ENCODE measurements around the gene SLC15A3. TPM values are rescaled to one million over a fixed set of nuclear protein-coding genes. Genes with fewer than 3 reads are reported as not detected.
A peak's percentile ranks its signal among the peaks of the same experiment; 100 is the strongest.

The SLC15A3 gene
- total RNA-seq, 4 donors from 2014 or later, result 5.9 to 44.5 (median 28.7) TPM

- intact Hi-C loops (cut with DNase I; ENCODE audit: low total_unique reads), result no loop called here
- H3K4me3 ChIP-seq, result no peak overlapping the region
- H3K9me3 ChIP-seq, result no peaks in the 10 kb centered on the region
- no peak overlapping the region for H3K27ac ChIP-seq
- H3K27me3 ChIP-seq, result no peaks in the 10 kb centered on the region
- DNase-seq, result no peak
- no peaks in the 10 kb centered on the region for H3K36me3 ChIP-seq
- TF ChIP-seq CTCF (IDR thresholded peaks at IDR 0.05) (no peak), POLR2A (IDR thresholded peaks at IDR 0.05) (no peak)
- no peaks in the 10 kb centered on the region for H3K4me1 ChIP-seq
These were observed 18.9 kb upstream of the SLC15A3 start for GRCh38 chr11:60970890-60971289.

- Histone ChIP-seq H3K27me3 (no peaks in the 10 kb centered on the region), H3K4me3 (no peak overlapping the region), H3K36me3 (no peaks in the 10 kb centered on the region), H3K9me3 (no peaks in the 10 kb centered on the region), H3K27ac (no peak overlapping the region), H3K4me1 (no peaks in the 10 kb centered on the region)
- intact Hi-C loops (cut with DNase I; ENCODE audit: low total_unique reads), result no loop called here
- TF ChIP-seq CTCF (IDR thresholded peaks at IDR 0.05), result peak; percentile 68 to 77 (median 72)
- no peak for TF ChIP-seq POLR2A (IDR thresholded peaks at IDR 0.05)
- DNase-seq, result no peak
These were observed 18.4 kb upstream of the SLC15A3 start for GRCh38 chr11:60970369-60970774.

GRCh38 chr11:60968223-60968622 is 16.2 kb upstream of the SLC15A3 start:
- intact Hi-C loops (cut with DNase I; ENCODE audit: low total_unique reads), result no loop called here
- Histone ChIP-seq H3K4me1 (no peaks in the 10 kb centered on the region), H3K27me3 (no peaks in the 10 kb centered on the region), H3K4me3 (no peak overlapping the region), H3K27ac (no peak overlapping the region), H3K9me3 (no peaks in the 10 kb centered on the region), H3K36me3 (no peaks in the 10 kb centered on the region)
- DNase-seq, result no peak
- no peak for TF ChIP-seq POLR2A (IDR thresholded peaks at IDR 0.05)
- no peak for TF ChIP-seq CTCF (IDR thresholded peaks at IDR 0.05)

DNA sequence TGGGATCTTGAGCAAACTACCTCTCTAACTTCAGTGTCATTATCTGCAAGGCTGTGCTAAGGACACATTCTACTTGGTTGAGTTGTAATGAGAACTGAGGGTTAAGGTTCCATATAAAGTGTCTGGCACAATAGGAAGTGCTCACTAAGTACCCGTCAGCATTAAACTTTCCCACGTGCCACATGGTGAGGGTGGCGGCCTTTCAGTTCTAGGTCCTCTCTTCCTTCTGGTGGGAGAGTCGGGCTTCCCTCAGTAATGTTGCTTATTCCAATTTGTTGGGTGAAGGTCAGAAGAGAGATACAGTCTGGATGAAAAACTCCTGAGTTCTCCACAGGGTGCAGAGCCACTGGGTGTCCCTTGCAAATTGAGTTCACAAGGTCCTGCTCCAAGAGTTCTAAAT is 14.9 kb upstream of the SLC15A3 start:
- intact Hi-C loops (cut with DNase I; ENCODE audit: low total_unique reads), result no loop called here
- H3K27ac ChIP-seq, result no peak overlapping the region
- TF ChIP-seq CTCF (IDR thresholded peaks at IDR 0.05) (no peak), POLR2A (IDR thresholded peaks at IDR 0.05) (no peak)
- no peaks in the 10 kb centered on the region for H3K36me3 ChIP-seq
- H3K4me1 ChIP-seq, result no peaks in the 10 kb centered on the region
- H3K27me3 ChIP-seq, result no peaks in the 10 kb centered on the region
- DNase-seq, result no peak
- no peak overlapping the region for H3K4me3 ChIP-seq
- H3K9me3 ChIP-seq, result no peaks in the 10 kb centered on the region

DNA sequence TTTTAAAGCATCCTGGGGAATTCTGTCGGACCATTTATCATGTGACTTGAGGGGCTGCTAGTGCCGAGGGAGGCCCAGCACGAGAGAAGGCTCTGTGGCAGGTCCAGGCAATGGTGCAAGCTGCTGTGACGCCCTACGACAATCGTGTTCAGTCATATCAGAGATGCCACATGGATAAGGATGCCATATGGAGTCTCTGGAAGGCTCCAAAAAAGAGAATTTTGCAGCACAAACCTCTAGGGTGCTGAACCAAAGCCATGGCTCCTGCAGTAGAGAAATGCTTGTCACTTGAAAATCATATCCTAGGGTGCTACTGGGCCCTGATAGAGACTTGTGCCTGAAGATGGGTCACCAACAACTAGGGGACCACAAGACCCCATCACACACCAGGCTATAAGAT is 12.8 kb upstream of the SLC15A3 start:
- no peaks in the 10 kb centered on the region for H3K27me3 ChIP-seq
- no peak overlapping the region for H3K4me3 ChIP-seq
- no peaks in the 10 kb centered on the region for H3K9me3 ChIP-seq
- no peaks in the 10 kb centered on the region for H3K4me1 ChIP-seq
- no peak overlapping the region for H3K27ac ChIP-seq
- H3K36me3 ChIP-seq, result no peaks in the 10 kb centered on the region
- intact Hi-C loops (cut with DNase I; ENCODE audit: low total_unique reads), result no loop called here
- DNase-seq, result no peak
- TF ChIP-seq CTCF (IDR thresholded peaks at IDR 0.05) (no peak), POLR2A (IDR thresholded peaks at IDR 0.05) (no peak)
